ENCODE data around the gene PSMD4. TPM values are rescaled to one million over a fixed set of nuclear protein-coding genes. Genes with fewer than 3 reads are reported as not detected.

PSMD4 gene
- 173 to 199 TPM (median 198 TPM) in 5 replicates for total RNA-seq (2022; extraction: Qiagen RNA extraction)

DNA sequence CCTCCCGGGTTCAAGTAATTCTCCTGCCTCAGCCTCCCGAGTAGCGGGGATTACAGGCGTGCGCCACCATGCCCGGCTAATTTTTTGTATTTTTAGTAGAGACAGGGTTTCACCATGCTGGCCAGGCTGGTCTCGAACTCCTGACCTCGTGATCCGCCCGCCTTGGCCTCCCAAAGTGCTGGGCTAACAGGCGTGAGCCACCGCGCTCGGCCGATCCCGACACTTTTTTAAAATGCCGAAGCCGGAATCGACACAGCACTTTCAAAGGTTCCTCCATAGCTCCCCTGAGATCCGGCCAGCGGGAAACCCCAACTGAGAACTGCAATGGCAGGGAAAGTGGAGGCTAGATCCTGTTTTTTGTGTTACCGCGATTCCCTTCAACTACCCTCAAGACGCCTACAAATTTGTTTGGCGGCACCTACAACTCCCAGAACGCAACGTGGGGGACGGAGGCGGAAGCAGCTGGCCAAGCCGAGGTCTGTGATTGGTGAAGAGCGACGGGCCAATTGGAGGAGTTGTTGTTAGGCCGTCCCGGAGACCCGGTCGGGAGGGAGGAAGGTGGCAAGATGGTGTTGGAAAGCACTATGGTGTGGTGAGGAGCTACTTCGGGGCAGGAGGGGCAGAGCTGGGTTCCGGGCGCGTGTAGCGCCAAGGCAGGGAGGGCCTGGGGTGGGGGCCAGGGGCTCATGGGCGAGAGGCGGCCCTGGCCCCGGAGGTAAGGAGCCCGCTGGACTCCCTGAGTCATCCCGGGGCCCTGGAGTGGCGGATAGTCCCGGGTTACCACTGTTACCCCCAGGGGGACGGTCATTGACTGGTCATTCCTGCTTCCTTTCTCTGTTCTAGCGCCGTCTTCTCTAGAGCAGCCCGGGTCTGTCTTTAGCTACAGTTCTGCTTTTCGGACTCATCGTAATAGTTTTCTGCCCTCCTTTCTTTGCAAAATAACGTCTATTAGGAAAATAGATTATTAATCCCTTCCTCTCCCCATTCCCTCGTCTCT lies at the start of gene PSMD4:
Gene PSMD4, plus strand, starts transcription at position 518 of the 997 bp plus-strand sequence. Its CDS starts 49 bp downstream, at position 567.

DNA sequence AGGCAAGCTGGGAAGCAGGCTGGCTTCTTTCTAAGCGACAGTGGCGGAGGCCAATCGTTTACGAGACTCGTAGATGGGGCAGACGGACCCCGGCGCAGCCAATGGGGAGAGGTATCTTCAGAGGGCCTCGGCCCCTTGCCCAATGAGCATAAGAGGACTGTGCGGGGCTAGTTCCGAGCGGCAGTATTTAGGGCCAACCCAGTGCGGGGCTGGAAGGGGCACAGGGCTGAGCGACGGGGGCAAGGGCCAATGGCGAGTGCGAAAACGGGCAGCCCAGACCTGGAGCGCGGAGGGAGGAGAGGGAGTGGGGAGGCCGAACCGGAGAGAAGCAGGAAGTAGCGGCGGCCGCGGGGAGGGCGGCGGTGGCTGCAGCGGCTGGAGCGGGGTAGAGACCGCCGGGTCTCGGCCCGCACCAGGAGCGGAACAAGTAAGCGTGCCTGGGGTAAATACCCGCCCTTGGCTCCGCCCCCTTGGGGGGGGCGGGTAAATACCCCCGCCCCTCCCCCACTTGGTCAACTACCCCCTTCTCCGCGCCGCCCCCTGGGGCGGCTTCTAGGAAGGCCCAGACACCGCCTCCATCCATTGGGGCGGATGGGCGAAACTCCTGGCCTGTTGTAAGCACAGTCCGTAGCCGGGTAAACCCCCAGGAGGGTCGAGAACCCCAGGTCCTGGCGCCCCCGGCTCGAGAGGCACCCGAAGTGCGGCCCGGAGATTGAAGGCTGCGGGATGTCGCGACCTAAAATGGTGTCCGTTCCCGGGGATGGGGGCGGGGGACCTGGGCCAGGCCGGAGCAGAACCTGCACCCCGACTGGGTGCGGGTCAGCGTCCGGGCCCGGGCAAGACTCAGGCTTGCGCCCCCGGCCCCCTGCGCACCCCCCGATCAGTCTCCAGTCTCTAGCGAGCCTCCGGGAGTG lies 27.7 kb downstream of the PSMD4 start, which contains the start of gene ZNF687:
Gene ZNF687, plus strand, starts transcription at position 331 of the 914 bp plus-strand sequence. CDS start 3,993 bp downstream, outside the sequence.

Other genes with a start within 250 kb of the PSMD4 start
- 2.5 to 3.9 TPM (median 3.3 TPM) in 5 replicates for gene MINDY1, start 247.8 kb upstream of the PSMD4 start, total RNA-seq (2022; extraction: Qiagen RNA extraction)
- 14.7 to 18.6 TPM (median 17.8 TPM) in 5 replicates for gene PRUNE1, start 246.3 kb upstream of the PSMD4 start, total RNA-seq (2022; extraction: Qiagen RNA extraction)
- 0.07 to 0.17 TPM (median 0.11 TPM) in 4 of 5 replicates, not detected in the other for gene BNIPL, start 218.1 kb upstream of the PSMD4 start, total RNA-seq (2022; extraction: Qiagen RNA extraction)
- gene C1orf56, start 207.0 kb upstream of the PSMD4 start, total RNA-seq (2022; extraction: Qiagen RNA extraction) = 5.6 to 8.1 TPM (median 6.4 TPM) in 5 replicates
- gene CDC42SE1, start 195.1 kb upstream of the PSMD4 start, total RNA-seq (2022; extraction: Qiagen RNA extraction) = 88.2 to 91.9 TPM (median 89.9 TPM) in 5 replicates
- gene MLLT11, start 194.3 kb upstream of the PSMD4 start, total RNA-seq (2022; extraction: Qiagen RNA extraction) = 11.9 to 15.4 TPM (median 14.5 TPM) in 5 replicates
- 2.6 to 3.9 TPM (median 3.8 TPM) in 5 replicates for gene GABPB2, start 184.0 kb upstream of the PSMD4 start, total RNA-seq (2022; extraction: Qiagen RNA extraction)
- gene SEMA6C, start 108.1 kb upstream of the PSMD4 start, total RNA-seq (2022; extraction: Qiagen RNA extraction) = 1.5 to 2.3 TPM (median 1.5 TPM) in 5 replicates
- gene TNFAIP8L2, start 98.1 kb upstream of the PSMD4 start, total RNA-seq (2022; extraction: Qiagen RNA extraction) = not detected in 5 replicates
- gene LYSMD1, start 88.8 kb upstream of the PSMD4 start, total RNA-seq (2022; extraction: Qiagen RNA extraction) = 5.2 to 7.3 TPM (median 7.1 TPM) in 5 replicates
- 45.2 to 49.4 TPM (median 47.4 TPM) in 5 replicates for gene SCNM1, start 88.6 kb upstream of the PSMD4 start, total RNA-seq (2022; extraction: Qiagen RNA extraction)
- 0.23 to 0.43 TPM (median 0.35 TPM) in 3 of 5 replicates, not detected in the others for gene TMOD4, start 78.8 kb upstream of the PSMD4 start, total RNA-seq (2022; extraction: Qiagen RNA extraction)
- gene VPS72, start 64.5 kb upstream of the PSMD4 start, total RNA-seq (2022; extraction: Qiagen RNA extraction) = 49.1 to 77.7 TPM (median 52.5 TPM) in 5 replicates
- 57.0 to 64.9 TPM (median 60.7 TPM) in 5 replicates for gene PIP5K1A, start 56.2 kb upstream of the PSMD4 start, total RNA-seq (2022; extraction: Qiagen RNA extraction)
- 11.3 to 15.1 TPM (median 13.2 TPM) in 5 replicates for gene ZNF687, start 27.6 kb downstream of the PSMD4 start, total RNA-seq (2022; extraction: Qiagen RNA extraction)
- 21.3 to 29.4 TPM (median 28.8 TPM) in 5 replicates for gene PI4KB, start 72.7 kb downstream of the PSMD4 start, total RNA-seq (2022; extraction: Qiagen RNA extraction)
- 18.4 to 23.2 TPM (median 19.2 TPM) in 5 replicates for gene RFX5, start 92.5 kb downstream of the PSMD4 start, total RNA-seq (2022; extraction: Qiagen RNA extraction)
- gene SELENBP1, start 118.0 kb downstream of the PSMD4 start, total RNA-seq (2022; extraction: Qiagen RNA extraction) = 6.2 to 7.8 TPM (median 6.6 TPM) in 5 replicates
- 345 to 394 TPM (median 364 TPM) in 5 replicates for gene PSMB4, start 144.8 kb downstream of the PSMD4 start, total RNA-seq (2022; extraction: Qiagen RNA extraction)
- gene POGZ, start 204.8 kb downstream of the PSMD4 start, total RNA-seq (2022; extraction: Qiagen RNA extraction) = 13.8 to 28.1 TPM (median 23.5 TPM) in 5 replicates

Measured in A549 treated with dexamethasone at 1 μM for 4 hours (cell line).